ENCODE results near the gene CDH4. TPM values are rescaled to one million over a fixed set of nuclear protein-coding genes. Genes with fewer than 3 reads are reported as not detected.

Gene CDH4
- total and polyA plus RNA-seq, 2 donors (not counting 3 experiments of a cell fraction or from before 2014, with no cell fraction given) = 0.17 to 0.51 TPM

DNA sequence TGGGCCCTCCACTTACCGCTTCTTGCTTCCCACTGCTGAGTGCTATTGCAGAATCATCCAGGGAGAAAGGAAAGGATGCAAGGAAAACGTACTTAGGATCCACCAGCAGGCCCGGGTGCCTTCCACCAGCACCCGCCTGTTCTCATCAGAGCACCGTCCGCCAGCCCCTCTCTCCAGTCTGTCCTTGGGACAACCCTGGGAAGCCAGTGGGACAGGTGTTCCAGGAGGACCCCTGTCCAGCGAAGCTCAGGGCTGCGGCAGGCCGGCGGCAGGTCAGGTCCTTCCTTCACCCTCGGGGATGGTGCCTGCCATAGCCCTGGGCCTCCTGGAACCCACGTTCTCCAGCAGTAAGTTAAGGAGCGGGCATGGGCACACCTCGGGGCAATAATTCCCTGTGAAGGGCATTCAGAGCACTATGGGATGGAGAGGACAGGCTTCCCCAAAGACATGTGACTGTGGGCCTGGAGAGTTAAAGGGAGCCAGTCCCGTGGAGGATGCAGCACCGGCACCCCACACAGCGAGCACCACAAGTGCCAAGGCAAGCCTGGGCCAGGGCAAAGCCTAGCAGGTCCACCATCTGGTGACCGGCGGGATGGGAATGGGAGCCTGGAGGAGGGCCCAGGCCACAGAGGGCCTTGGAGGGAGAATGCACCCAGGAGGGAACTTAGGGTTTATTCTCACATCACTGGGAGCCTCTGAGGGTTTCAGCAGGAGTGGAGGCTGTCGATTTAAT lies 416.9 kb downstream of the CDH4 start:
- Histone ChIP-seq H3K9ac (replicated peaks; ENCODE audit: extremely low read depth, insufficient read depth, low read length) (no peak overlapping the region), H3K9me3 (replicated peaks; ENCODE audit: control insufficient read depth, insufficient read depth, low read length) (peaks cover 7% of the 10 kb centered on the region), H3K27ac (ENCODE audit: insufficient read depth, low read depth, low read length) (no peak overlapping the region), H3K4me3 (replicated peaks in 1 of 3; ENCODE audit: insufficient read depth in 1 of 3, low read depth in 1 of 3, low read length in 3 of 3) (no peak overlapping the region), H4K20me1 (replicated peaks; ENCODE audit: control insufficient read depth, extremely low read depth, insufficient read depth, low read length) (no peaks in the 10 kb centered on the region), H3K36me3 (ENCODE audit: control insufficient read depth in 2 of 2, extremely low read depth in 1 of 2, insufficient read depth in 2 of 2, low read length in 2 of 2) (no peaks in the 10 kb centered on the region), H2AFZ (ENCODE audit: low read depth, low read length) (no peak overlapping the region), H3K27me3 (ENCODE audit: control insufficient read depth in 2 of 2, insufficient read depth in 2 of 2, low read length in 2 of 2) (no peaks in the 10 kb centered on the region), H3K79me2 (ENCODE audit: control insufficient read depth, insufficient read depth, low read length) (no peaks in the 10 kb centered on the region), H3K4me2 (ENCODE audit: insufficient read depth, low read length) (no peak overlapping the region), H3K9me1 (replicated peaks; ENCODE audit: control insufficient read depth, extremely low read depth, insufficient read depth, low read length) (no peaks in the 10 kb centered on the region), H3K4me1 (ENCODE audit: control insufficient read depth, extremely low read depth, insufficient read depth, low read length) (no peaks in the 10 kb centered on the region)
- FAIRE-seq (no peak), DNase-seq (ENCODE audit: low read depth, low spot score) (no peak)
- BruUV-seq (replicated peaks) = no TSS peak
- TF ChIP-seq, protein P1, sequence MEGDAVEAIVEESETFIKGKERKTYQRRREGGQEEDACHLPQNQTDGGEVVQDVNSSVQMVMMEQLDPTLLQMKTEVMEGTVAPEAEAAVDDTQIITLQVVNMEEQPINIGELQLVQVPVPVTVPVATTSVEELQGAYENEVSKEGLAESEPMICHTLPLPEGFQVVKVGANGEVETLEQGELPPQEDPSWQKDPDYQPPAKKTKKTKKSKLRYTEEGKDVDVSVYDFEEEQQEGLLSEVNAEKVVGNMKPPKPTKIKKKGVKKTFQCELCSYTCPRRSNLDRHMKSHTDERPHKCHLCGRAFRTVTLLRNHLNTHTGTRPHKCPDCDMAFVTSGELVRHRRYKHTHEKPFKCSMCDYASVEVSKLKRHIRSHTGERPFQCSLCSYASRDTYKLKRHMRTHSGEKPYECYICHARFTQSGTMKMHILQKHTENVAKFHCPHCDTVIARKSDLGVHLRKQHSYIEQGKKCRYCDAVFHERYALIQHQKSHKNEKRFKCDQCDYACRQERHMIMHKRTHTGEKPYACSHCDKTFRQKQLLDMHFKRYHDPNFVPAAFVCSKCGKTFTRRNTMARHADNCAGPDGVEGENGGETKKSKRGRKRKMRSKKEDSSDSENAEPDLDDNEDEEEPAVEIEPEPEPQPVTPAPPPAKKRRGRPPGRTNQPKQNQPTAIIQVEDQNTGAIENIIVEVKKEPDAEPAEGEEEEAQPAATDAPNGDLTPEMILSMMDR (IDR thresholded peaks at IDR 0.05; ENCODE audit: extremely low read depth in 1 of 2, insufficient read depth in 1 of 2, low read depth in 1 of 2, low read length in 2 of 2) = no peak
- TF ChIP-seq POLR2AphosphoS5 (IDR thresholded peaks at IDR 0.05; ENCODE audit: insufficient read depth, low read depth, low read length) (no peak), POLR2A (IDR thresholded peaks at IDR 0.05; ENCODE audit: low read depth, low read length) (no peak), GATA2 (IDR thresholded peaks at IDR 0.05; ENCODE audit: insufficient read depth, insufficient read length, low read depth, low read length) (no peak), JUN (IDR thresholded peaks at IDR 0.05; ENCODE audit: borderline replicate concordance, insufficient read depth, insufficient read length, low read depth) (no peak)
- POLR2A ChIA-PET = no interaction called here
- intact Hi-C loops (cut with micrococcal nuclease) (no loop called here), dilution Hi-C loops (cut with MboI; ENCODE audit: extremely low pct_ligation_motif_present, low sequenced_read_pairs) (no loop called here)
- CTCF ChIA-PET = no interaction called here

DNA sequence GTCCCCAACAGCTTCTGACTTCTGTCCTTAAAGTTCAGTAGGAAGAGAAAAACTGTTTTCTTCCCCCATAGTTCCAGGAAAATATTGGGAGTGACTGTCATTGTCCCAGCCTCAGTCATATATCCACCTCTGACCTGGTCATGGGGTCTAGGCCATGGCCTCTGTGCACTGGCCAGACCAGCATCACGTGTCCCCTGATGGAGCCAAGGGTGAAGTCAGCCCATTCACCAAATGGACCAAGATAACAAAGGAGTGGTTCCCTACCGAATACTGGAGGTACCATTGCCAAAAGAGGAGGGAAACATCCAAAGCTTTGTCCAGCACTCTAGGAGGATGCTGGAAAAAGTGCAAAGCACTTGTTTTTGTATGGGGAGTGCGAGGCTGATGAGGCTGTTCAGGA lies 418.2 kb downstream of the CDH4 start:
- Histone ChIP-seq H3K79me2 (ENCODE audit: control insufficient read depth, insufficient read depth, low read length) (no peaks in the 10 kb centered on the region), H3K4me1 (ENCODE audit: control insufficient read depth, extremely low read depth, insufficient read depth, low read length) (no peaks in the 10 kb centered on the region), H3K27ac (ENCODE audit: insufficient read depth, low read depth, low read length) (no peak overlapping the region), H3K27me3 (ENCODE audit: control insufficient read depth in 2 of 2, insufficient read depth in 2 of 2, low read length in 2 of 2) (no peaks in the 10 kb centered on the region), H3K9me3 (replicated peaks; ENCODE audit: control insufficient read depth, insufficient read depth, low read length) (peaks cover 7% of the 10 kb centered on the region), H3K9ac (replicated peaks; ENCODE audit: extremely low read depth, insufficient read depth, low read length) (no peak overlapping the region), H2AFZ (ENCODE audit: low read depth, low read length) (no peak overlapping the region), H3K36me3 (ENCODE audit: control insufficient read depth in 2 of 2, extremely low read depth in 1 of 2, insufficient read depth in 2 of 2, low read length in 2 of 2) (no peaks in the 10 kb centered on the region), H3K4me2 (ENCODE audit: insufficient read depth, low read length) (no peak overlapping the region), H3K4me3 (replicated peaks in 1 of 3; ENCODE audit: insufficient read depth in 1 of 3, low read depth in 1 of 3, low read length in 3 of 3) (no peak overlapping the region), H3K9me1 (replicated peaks; ENCODE audit: control insufficient read depth, extremely low read depth, insufficient read depth, low read length) (no peaks in the 10 kb centered on the region), H4K20me1 (replicated peaks; ENCODE audit: control insufficient read depth, extremely low read depth, insufficient read depth, low read length) (no peaks in the 10 kb centered on the region)
- TF ChIP-seq, protein P2, sequence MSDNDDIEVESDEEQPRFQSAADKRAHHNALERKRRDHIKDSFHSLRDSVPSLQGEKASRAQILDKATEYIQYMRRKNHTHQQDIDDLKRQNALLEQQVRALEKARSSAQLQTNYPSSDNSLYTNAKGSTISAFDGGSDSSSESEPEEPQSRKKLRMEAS (IDR thresholded peaks at IDR 0.05; ENCODE audit: insufficient read depth, insufficient read length) = no peak
- TF ChIP-seq POLR2AphosphoS5 (IDR thresholded peaks at IDR 0.05; ENCODE audit: insufficient read depth, low read depth, low read length) (no peak), JUN (IDR thresholded peaks at IDR 0.05; ENCODE audit: borderline replicate concordance, insufficient read depth, insufficient read length, low read depth) (no peak), MYC (IDR thresholded peaks at IDR 0.05; ENCODE audit: low read depth, low read length) (no peak), EZH2 (IDR thresholded peaks at IDR 0.05; ENCODE audit: borderline replicate concordance, low read depth, low read length, severe bottlenecking) (no peak), FOS (IDR thresholded peaks at IDR 0.05; ENCODE audit: borderline replicate concordance, insufficient read depth, low read length) (no peak), GATA2 (IDR thresholded peaks at IDR 0.05; ENCODE audit: insufficient read depth, insufficient read length, low read depth, low read length) (no peak), POLR2A (IDR thresholded peaks at IDR 0.05; ENCODE audit: low read depth, low read length) (no peak)
- TF ChIP-seq, protein P1 (IDR thresholded peaks at IDR 0.05; ENCODE audit: extremely low read depth in 1 of 2, insufficient read depth in 1 of 2, low read depth in 1 of 2, low read length in 2 of 2) = no peak
- no TSS peak for BruUV-seq (replicated peaks)
- ChIA-PET CTCF (no interaction called here), POLR2A (no interaction called here)
- intact Hi-C loops (cut with micrococcal nuclease) (no loop called here), dilution Hi-C loops (cut with MboI; ENCODE audit: extremely low pct_ligation_motif_present, low sequenced_read_pairs) (no loop called here)
- no peak for FAIRE-seq
- DNase-seq (ENCODE audit: low read depth, low spot score) = no peak

Measured in endothelial cell of umbilical vein (primary cell).